ENCODE measurements around the gene WNT5B.
"Not testable (repeated sequence)": the region's sequence is repeated elsewhere in the genome, so short reads cannot be mapped to it uniquely, and the experiment has no call there.

Gene WNT5B

DNA sequence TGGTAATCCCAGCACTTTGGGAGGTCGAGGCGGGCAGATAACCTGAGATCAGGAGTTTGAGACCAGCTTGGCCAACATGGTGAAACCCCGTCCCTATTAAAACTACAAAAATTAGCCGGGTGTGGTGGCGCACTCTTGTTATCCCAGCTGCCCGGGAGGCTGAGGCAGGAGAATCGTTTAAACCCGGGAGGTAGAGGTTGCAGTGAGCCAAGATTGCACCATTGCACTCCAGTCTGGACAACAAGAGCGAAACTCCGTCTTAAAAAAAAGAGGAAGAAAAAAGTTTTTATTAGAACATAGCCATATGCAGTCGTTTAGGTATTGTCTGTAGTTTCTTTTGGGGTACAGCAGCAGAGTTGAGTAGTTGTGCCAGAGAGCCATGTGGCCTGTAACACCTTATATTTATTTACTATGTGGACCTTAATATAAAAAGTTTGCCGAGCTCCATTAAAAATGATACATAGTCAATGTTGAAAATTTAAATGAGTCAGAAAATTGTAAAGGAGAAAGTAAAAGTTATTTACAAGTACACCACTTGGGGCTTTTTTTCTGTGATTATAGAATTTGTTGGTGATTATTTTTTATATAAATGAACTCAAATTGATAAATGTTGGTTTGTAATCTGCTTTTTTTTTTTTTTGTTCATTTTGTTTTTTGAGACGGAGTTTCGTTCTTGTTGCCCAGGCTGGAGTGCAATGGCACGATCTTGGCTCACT is 64.0 kb downstream of the WNT5B start:
- no peak for DNase-seq

DNA sequence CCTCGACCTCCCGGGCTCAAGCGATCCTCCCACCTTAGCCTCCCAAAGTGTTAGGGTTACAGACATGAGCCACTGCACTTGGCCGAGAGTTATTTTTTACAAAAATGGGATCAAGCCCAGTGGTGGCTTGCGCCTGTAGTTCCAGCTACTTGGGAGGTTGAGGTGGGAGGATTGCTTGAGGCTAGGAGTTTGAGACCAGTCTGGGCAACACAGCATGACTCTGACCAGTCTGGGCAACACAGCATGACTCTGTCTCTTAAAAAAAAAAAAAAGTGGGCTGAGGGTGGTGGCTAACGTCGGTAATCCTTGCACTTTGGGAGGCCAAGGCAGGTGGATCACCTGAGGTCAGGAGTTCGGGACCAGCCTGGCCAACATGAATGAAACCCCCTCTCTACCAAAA is 66.1 kb downstream of the WNT5B start:
- DNase-seq, result not testable (repeated sequence)

DNA sequence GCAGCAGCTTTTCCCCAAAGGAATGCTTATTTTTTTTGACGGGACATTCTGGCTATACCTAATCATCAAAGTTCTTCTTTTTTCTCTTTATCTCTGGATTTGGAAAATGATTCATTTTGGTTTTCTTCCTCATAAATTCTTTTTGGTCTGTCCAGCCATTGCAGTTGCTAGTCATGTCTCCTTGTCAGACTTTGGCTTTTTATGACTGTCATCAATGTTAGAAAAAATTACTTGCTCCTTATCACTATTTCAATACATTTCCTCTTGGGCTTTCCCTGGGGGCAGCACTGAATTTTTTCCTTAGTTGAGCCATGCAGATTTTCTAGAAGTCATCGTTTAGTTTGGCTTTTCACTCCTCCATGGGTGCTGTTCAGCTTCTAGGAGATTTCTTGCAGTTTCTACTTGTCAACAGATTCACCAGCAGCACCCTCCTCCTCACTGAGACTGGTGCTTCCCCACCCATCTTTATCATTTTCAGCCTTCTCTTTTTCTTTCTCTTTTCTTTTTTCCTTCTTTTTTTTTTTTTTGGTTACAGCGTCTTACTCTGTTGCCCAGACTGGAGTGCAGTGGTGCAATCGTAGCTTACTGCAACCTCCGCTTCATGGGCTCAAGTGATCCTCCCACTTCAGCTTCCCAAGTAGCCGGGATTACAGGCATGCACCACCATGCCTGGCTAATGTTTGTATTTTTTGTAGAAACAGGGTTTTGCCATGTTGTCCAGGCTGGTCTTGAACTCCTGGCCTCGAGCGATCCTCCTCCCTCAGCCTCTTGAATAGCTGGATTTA is 67.0 kb downstream of the WNT5B start:
- DNase-seq, result no peak

DNA sequence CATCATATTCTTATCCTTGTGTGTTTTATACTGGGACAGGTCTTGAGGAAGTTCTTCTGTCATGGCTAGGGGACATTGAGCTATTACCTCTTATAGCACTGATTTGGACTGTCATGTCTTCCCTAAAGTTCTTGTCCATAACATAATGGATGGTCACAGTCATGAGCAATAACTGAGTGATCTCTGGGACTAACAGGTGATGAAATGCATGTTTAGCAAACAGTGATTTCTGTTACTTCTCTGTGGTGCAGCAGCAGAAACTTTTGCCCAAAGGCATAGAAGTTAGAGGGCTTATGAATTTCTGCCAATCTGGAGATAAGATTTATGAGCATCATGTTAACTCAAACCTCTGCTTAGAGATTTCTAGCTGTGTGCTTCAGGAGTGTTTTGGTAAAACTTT is 67.8 kb downstream of the WNT5B start:
- no peak for DNase-seq
